CD4-positive, alpha-beta T cell treated with Interleukin-1 beta for 1 hour (primary cell): Measurements from ENCODE around the gene HDAC9.

ENCODE experiments used
- DNase-seq, 2 donors: peaks; one replicate each; pipeline ENCODE4 v3.0.0-alpha.2; 2020 to 2022

HDAC9 gene

DNA sequence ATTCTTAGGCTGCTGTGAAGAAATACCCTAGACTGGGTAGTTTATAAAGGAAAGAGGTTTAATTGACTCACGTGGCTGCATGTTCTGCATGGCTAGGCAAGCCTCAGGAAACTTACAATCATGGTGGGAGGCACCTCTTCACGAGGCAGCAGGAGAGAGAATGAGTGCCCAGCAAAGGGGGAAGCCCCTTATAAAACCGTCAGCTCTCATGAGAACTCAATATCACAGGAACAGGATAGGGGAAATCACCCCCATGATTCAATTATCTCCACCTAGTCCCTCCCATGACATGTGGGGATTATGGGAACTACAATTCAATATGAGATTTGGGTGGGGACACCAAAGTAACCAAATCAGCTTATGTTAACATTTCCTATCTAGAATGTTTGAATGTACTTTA lies 362.7 kb downstream of the HDAC9 start:
- no peak for DNase-seq

DNA sequence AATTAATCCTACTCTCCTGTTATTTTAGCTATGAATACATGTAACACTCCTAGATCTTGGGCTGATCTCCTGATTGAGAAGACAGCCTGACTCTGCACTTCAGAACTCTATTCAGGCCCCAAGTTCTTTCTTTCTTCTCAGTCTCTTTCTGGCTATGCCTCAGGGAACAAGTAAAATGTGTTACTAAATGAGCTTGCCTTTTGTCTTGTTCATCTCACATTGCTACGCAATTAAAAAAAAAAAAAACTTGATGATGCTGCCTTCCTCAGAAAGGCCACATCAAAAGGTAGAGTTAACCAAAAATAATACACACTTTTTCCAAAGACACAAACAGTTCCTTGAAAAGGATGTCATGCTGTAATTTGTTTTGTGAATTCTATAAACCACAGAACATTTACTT lies 363.8 kb downstream of the HDAC9 start:
- no peak for DNase-seq

DNA sequence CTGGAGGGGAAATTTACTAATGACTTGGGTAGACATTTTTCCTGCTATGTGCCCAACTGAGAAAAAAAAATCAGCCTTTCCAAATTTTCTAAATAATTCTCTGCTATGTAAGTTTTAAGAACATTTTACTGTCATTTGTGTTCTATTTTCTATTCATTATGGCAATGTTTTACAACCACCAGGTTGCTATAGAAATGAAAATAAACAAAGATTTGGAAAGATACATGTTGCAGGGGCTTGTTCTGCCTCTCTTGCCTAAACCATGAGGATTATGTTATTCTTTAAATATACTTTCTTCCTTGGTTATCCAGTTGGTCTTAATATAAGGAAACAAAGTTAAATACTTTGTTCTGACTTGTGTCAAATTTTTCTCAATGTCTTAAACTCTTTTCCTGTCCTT lies 364.7 kb downstream of the HDAC9 start:
- DNase-seq = no peak

DNA sequence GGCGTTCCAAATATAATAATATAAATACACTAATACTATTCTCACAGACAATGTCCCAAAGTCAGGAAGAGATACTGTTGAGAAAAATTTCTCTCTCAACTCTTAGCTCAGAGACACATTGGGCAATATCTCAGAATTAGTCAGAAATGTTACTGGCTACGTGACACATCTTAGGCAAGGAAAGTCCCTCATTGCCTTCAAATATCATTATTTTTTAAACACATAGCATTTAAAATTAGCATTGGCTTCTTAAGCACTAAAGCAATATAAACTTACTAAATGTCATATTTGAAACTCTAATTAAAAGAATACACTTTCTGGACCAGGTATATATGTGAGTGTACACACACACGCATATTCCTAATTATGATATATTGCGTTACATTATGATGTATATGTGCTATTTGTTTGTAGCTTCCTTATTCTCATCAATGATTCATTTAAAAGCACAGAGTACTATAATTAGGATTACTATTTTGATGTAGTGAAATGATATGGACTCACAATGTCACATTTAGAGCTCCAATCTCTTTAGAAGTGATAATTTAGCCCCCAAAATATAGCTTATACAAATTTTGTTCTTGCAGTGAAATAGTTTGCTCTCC lies 366.1 kb downstream of the HDAC9 start:
- no peak for DNase-seq

DNA sequence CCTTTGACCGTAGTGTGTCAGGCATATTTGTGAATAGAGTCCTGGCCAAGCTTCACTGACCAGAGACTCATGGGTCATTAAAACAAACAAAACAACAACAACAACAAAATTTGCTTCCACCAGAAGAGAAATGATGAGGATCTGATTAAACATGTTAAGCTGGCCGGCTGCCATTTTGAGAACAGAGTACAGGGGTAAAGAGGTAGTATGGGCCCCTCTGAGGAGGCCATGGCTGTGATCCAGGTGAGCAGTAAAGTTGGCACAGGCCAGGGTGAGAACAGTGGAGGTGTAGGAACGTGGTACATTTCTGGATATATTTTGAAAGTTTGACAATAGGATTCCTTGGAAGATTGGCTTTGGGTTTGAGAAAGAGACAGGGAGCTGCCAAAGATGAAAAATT lies 369.4 kb downstream of the HDAC9 start:
- DNase-seq = no peak

DNA sequence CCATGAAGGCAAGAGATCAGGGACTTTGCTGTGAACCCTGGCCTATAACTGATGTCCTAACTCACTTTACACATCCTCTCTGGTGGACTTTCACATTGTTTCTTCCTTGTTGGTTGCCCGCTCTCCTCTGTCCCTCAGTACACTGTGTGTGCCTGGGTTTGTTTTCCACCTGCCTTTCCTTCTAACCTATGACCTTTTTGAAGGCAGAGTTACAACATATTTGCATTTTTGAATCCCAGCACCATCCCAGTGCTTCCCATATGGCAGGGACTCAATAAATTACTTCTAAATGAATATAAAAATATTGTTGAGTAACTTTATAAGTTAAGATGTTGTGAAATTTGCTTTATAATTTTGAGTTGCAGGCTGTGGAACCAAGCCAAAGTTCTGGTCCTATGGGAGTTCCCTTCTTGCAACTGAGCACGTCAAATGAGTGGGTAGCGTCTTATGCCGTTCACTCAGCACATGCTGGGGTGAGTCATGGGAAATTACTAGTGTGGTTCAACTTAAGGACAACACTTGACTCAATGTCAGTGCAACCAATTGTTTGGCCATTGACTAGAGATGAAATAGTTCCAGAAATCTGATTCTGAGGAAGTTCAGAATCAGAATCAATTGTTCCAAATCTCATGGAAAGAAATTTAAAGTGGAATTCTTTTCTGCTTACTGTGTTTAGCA lies 370.9 kb downstream of the HDAC9 start:
- no peak for DNase-seq

DNA sequence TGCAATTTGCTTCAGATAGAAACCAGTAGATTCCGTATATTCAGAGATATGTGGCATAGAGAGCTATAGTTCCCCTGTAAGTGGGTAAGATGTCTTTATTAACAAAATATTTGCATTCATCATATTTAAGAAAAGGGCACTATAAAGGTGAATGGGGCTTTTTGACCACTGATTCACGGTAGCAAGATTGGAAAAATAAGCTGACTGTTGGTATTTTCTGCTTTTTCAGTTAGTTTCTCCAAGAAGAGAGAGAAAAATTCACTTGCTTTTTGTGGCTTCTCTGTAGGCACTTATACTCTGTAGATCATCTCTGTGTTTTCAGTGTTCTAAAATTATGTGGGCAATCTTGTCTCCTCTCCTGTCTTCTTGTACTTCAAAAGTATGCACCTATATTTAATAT lies 376.8 kb downstream of the HDAC9 start:
- no peak for DNase-seq

DNA sequence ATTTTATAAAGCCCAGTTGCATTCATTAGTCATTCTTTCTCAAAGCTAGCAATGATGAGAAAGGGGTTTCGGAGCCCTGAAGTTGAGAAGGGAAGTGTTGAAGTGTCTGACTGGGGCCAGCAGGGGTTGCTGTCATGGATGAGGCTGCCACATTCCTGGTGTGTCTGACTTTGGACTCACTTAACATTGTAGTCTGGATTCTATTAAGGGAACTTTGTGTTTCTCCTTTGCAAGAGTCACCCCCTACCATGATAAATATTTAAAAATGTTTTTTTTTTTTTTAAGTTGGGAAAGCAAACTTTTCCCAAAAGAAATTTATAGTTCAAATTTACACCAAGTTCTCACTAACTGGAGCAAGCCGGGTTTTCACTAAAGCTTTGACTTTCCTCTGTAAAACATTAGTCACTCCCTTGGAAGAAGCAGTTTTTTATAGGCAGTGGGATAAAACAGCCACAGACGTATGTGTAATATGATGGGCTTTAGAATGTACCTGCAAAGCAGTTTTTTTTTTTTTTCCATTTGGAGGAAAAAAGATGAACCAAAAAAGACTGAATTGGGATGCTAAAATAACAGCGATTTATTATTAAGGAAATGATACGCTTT lies 378.3 kb downstream of the HDAC9 start:
- DNase-seq = no peak

DNA sequence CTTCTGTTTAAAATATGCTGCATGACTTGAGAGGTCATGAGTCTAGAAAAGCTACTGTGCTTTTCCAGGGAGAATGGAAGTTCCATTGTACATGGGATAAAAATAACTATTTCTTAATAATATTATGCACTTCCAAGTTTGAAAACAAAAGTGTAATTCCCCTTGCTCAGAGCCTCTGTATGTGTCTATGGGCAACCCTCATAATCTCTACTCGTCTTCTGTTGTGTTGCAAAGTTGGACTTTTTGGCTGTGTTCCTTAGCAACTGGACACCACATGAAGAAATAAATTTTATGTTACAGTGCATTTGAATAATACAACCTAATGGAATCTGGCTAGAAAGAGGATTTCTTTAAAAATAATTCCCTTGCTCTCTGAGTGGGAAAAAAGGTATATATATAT lies 379.3 kb downstream of the HDAC9 start:
- DNase-seq = no peak

DNA sequence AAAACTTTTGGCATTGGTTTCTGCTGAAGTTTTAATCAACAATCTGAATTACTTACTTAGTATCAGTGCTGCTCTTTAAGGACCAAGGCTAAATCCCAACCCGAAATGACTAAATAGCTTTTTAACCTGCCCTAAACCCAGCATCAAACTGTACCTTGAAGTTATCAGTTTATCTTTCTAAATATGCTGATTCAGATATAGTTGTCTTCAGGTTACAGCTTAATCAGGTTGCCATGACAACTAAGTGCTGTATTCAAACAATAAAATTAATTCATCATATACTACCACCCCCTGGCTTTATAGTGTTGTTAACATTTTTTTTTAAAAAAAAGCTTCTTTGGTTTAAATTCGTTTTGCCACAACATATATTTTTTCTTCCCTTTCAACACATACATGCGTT lies 382.3 kb downstream of the HDAC9 start:
- no peak for DNase-seq

DNA sequence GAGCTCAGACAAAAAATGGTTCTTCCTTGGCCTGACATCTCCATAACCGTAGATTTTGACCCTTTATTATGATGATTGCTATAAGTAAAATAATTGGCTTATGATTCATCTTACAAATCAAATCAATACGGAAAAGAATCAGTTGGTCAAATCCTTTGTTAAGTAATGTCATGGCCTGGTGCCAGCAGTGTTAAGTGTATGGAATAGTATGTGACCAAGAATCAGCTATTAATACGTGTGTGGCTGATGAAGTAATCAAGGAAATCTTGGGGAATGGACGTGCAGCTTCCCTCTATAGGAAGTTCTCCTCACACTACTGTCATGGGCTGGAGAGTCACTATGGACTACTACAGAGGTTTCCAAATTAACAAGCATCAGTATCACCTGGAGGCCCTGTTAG lies 391.3 kb downstream of the HDAC9 start:
- no peak for DNase-seq

DNA sequence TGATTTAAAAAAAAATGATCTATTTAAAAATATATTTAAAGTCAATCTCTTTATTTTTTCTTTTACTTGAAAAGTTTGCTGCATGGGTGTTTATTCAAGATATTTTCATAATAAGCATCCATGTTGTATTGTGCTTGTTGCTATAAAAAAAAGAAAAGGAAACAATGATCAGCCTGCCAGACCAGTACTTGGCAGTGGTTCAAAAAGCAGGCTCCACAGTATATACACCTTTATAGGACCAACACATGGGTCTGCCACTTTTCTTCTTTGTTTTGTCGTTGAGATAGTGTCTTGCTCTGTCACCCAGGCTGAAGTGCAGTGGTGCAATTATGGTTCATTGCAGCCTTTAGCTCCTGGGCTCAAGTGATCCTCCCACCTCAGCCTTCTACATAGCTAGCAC lies 393.9 kb downstream of the HDAC9 start:
- no peak for DNase-seq

DNA sequence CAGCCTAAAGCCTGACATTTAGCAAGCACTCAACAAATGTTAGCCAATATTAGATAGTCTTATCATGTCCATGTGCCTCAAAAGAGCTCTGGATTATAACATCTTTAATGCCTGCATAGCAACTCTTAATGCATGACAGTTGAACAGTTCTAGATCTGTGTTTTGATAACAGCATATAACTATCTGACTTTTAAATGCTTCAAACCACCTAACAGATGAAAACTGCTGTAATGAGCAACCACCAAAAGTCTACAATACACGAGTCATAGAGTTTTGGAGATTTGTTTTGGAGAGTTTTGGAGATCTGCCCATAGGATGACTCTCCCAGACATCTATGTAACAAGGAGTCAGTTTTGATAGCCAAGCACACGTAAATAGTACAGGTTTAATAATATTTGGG lies 394.6 kb downstream of the HDAC9 start:
- DNase-seq = no peak

DNA sequence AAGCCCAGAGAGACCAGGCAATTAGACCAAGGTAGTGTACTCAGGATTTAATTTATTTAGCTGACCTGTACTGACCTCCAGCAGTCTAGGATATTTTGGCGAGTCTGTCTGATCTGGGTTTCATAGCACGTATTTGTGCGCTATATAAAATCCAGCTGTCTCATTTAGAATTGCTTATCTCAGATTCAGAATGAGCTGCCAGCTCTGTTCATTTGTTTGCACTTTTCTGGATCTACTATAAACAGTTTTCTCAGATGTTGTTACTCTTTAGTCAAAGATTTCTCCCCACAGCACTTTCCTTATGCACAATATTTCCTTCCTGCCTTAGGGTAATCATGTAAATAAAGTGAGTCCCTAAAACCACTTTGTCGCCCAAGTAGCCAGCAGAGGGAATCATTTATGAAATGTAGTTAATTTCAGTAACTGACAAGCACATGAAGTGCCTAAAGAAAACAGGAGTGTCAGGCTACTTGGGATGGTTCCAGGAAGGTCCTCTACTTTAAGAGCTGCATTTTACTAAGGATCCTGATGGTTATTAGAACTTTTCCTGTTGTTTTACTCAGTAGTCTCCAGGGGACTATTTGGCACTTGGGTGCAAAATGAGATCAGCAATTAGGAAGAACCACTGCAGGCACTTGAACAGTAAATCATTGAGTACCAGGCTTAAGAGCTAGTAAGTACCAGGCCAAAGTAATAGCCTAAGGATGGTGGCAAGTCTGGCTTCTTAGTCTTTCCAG lies 395.5 kb downstream of the HDAC9 start:
- DNase-seq = no peak

DNA sequence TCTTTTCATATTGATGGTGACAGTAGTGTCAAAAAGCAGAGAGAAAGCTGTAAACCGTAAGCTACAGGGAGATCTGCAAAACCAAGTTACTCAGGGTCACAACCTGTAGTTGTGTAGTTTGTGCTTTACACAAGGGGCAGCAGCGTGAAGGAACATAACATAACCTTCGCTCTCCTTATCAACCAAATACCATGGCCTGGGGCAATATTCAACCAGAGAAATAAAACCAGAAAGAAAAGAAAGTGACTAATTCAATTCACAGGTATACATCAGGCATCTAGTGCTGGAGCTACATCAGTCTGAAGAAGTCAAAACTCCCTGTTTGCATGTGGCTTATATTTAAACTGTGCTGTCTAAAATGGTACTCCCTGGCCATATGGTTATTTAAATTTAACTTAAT lies 397.6 kb downstream of the HDAC9 start:
- DNase-seq = no peak

DNA sequence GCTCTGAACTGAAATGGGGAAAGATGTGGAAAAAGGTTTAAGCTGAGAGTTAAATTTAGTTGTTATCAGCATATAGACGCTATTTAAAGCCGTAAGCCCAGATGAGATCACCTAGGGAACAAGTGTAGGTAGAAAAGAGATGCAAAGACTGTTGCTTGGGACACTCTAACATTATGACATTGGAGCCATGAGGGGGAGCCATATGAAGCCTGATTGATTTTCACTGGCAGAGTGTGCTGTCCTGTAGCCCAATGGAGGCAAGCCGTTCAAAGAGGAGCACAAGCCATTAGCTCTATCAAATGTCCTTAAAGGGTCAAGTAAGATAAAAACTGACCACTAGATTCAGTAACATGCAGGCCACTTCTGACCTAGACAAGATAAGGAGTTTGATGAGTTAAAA lies 398.6 kb downstream of the HDAC9 start:
- DNase-seq = no peak

DNA sequence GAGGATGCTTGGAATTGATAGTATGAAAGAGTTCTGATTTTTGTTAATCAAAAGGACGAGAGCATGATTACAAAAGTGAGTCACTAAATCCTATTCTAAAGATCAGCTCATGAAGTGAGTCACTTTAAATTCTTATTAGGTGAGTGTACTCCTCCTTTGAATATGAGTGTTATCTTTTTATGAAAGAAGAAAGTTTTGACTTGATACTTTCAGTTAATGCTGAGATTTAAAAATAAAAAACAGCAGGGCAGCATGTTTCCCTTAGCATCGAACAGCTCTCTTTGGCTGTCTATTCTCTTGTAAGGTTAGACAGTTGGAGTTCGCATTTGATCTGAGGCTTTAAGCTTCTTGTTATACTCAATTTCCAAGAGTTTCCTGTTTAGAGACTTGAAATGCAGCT lies 399.9 kb downstream of the HDAC9 start:
- no peak for DNase-seq

DNA sequence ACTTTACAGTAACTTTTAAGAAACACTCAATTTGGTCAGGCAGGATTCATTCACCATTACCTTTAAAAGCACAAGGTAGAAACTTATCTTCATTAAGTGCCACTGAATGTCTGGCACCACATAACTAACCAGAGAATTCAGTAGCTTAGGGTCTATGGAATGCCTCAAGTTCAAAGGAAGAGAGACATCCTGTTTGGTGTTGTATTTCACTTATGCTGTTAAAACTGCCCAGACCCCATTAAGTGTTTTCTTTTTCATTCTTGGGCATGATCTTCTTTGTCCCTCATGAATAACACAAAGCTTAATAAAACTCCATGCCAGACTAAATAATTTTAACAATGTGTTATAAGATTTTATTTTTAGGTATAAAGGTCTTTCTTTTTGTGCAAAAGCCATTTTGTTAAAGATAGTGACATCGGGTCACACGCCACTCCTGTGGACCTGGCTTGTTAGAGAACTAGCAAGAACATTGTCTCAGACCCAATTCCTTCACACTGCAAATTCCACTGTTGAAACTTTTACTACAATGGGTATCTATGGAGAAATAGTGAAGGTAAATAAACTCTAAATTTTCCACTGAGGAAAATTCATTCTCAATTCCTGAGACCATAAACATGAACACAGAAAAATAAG lies 400.9 kb downstream of the HDAC9 start:
- no peak for DNase-seq

DNA sequence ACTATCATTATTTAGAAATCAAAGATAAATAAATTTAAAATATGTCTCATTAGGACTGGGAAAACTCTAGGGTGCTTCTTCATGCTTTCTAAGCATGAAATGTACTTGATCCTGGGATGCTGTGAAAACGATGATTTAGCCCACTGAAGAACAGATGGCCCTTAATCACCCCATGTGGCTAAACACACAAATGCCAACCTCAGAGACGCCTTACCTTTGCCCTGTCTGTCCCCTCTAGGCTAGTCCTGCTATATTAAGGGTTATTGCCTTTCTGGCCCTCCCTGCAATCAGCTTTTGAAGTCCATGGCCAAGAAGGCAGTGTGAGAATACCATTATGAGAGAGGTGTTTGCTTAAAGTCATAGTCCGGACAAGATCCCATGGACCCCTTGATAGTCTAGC lies 404.7 kb downstream of the HDAC9 start:
- DNase-seq = no peak

DNA sequence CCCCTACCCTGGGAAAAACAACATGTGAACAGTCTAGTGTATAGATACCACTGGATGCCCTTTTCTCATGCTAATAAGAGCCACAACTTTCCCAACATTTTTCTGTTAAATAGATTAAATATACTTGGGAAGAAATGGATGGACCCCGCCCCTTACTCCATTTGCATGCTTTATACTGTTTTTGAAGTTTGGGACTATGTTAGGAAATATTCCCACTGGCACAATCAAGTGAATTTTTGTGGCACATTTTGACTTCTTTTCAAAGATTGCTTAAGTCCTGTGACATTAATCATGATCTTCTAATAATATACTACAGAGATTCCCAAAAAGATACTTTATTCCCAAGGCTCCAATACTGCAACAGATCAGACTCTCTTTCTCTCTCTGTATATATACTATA lies 405.3 kb downstream of the HDAC9 start:
- DNase-seq = no peak

DNA sequence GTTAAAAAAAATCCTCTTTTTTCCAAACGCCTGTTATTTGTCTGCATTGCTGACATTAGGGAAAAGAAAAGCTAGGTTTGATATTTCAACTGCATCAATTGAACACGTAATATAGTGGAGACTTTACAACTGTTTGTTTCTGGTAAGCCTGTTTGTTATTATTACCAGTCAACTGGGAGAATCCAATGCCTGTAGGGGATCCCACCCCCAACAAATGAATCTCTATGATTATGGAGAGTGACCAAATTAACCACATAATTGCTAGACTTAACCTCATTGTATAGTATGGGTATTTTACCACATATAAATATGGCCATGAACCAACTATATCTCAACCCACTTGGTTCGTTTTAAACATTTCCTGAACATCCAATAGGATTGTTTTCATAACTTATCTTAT lies 405.8 kb downstream of the HDAC9 start:
- DNase-seq = no peak

DNA sequence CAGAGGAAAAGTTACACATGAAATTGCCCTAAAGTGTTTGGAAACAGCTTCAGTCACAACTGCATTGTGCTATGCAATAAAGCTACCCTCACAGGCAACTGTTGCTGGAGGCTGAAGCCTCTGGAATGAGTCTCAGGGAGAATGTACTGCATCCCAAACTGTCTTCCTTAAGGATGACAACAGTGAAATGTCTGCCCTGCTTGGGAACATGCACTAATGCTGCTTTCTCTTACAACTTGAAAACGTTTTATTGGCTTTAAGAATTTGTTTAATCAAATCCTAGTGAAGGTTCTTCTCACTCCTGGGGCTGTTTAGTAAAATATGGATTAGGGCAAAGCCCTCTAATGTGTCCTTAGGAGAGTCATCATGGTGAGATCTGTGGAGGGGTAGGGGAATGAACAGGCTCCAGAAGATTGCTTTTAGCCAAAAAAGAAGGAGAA lies 406.5 kb downstream of the HDAC9 start:
- no peak for DNase-seq

DNA sequence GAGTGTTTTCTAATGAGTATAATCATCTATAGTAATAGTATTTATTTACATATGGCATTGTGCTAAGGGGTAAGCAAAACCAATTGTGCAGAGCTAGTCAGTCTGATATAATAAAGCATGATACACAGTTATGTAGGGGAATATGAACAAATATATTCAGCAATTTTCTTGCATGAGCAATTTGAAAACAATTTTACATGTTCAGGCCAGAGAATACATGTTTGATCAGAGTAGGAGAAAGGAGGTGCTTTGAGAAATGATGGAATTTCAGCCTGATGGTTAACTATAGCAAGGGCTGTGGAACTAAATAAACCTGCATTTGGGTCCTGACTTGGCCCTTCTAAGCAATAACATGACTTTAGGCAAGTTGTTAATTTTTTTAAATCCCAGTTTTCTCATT lies 407.3 kb downstream of the HDAC9 start:
- DNase-seq = no peak

DNA sequence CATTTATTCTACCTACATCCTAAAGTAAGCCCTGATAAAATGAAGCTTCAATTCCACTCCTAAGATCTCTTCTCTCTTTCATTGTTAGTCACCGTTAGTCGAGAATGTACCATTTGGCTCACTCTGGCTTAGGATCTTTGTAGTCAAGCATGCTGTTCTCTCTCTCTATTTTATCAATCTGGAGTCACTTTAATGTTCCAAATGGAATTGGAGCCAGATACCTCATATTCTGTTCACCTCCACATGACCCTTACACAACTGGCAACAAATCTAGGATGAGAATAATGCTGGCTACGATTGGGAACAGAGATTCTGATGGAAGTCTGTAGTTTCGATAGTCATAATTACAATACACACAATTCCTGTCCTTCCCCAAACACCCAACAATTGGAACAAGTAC lies 408.1 kb downstream of the HDAC9 start:
- no peak for DNase-seq
